IMR-90 (cell line): ENCODE measurements around the gene ZFHX3. TPM values are rescaled to one million over a fixed set of nuclear protein-coding genes. Genes with fewer than 3 reads are reported as not detected.

ENCODE experiments used
- ATAC-seq: fragments of 200-7000 bp; cut with Tn5 transposase; 2 replicates; pipeline ENCODE4 v1.9.1; 2020; ENCODE audit warnings: low read depth, mild to moderate bottlenecking, moderate library complexity
- BruUV-seq: library from RNA; stranded (reverse); fragments of 400-500 nt; replicated peaks from 2 replicates; lab custom pipeline; 2021; lab: Mats Ljungman, UMichigan
- CTCF ChIA-PET: fragments of 300-600 bp; formaldehyde crosslinking; extraction: SDS; loops from one replicate; lab custom pipeline; 2021; ENCODE audit warnings: antibody characterized with exemption; lab: Yijun Ruan, JAX
- POLR2A ChIA-PET: fragments of 300-600 bp; sonication (Branson Sonifier 250); formaldehyde crosslinking; loops from one replicate; lab custom pipeline; 2022; ENCODE audit warnings: antibody characterized with exemption; ENCODE audit not compliant: unreplicated experiment; lab: Charles Lee
- DNase-seq: peaks from one replicate; pipeline ENCODE4 v3.0.0; 2013
- H2AFZ ChIP-seq: replicated peaks from 2 replicates; pipeline ENCODE3; 2013; ENCODE audit warnings: low read length, mild to moderate bottlenecking; ENCODE audit not compliant: poor library complexity
- H2AK5ac ChIP-seq: 2 replicates; pipeline ENCODE4 v1.6.1; 2013; ENCODE audit warnings: low read depth, low read length, inconsistent platforms
- H2AK9ac ChIP-seq: replicated peaks from 2 replicates; pipeline ENCODE3; 2013; ENCODE audit warnings: mild to moderate bottlenecking, low read depth, low read length, moderate library complexity; ENCODE audit not compliant: poor library complexity
- H2BK120ac ChIP-seq: 2 replicates; pipeline ENCODE4 v1.6.1; 2013; ENCODE audit warnings: low read depth, low read length, inconsistent platforms
- H2BK15ac ChIP-seq: 3 replicates; pipeline ENCODE4 v1.6.1; 2013; ENCODE audit warnings: low read depth, low read length, inconsistent platforms
- H2BK20ac ChIP-seq: 2 replicates; pipeline ENCODE4 v1.6.1; 2013; ENCODE audit warnings: low read depth, mild to moderate bottlenecking, inconsistent platforms, low read length, moderate library complexity
- H2BK5ac ChIP-seq: 2 replicates; pipeline ENCODE4 v1.6.1; 2013; ENCODE audit warnings: mild to moderate bottlenecking, low read depth, low read length, inconsistent platforms; ENCODE audit not compliant: poor library complexity, severe bottlenecking
- H3K14ac ChIP-seq: replicated peaks from 2 replicates; pipeline ENCODE4 v1.6.1; 2013; ENCODE audit warnings: low read depth, low read length, inconsistent platforms
- H3K18ac ChIP-seq: 2 replicates; pipeline ENCODE4 v1.6.1; 2013; ENCODE audit warnings: low read depth, low read length, control low read depth
- H3K23ac ChIP-seq: 2 replicates; pipeline ENCODE4 v1.6.1; 2013; ENCODE audit warnings: low read depth, low read length, inconsistent platforms
- H3K27ac ChIP-seq: 2 replicates; pipeline ENCODE4 v1.5.1; 2013; ENCODE audit warnings: mild to moderate bottlenecking, control low read depth, low read length; ENCODE audit not compliant: insufficient read depth
- H3K27me3 ChIP-seq: 2 replicates; pipeline ENCODE4 v1.6.1; 2013; ENCODE audit warnings: low read length; ENCODE audit not compliant: control insufficient read depth, insufficient read depth
- H3K36me3 ChIP-seq: 2 replicates; pipeline ENCODE4 v1.6.1; 2013; ENCODE audit warnings: low read length, mixed read lengths; ENCODE audit not compliant: control insufficient read depth, insufficient read depth
- H3K4ac ChIP-seq: 2 replicates; pipeline ENCODE4 v1.6.1; 2013; ENCODE audit warnings: low read depth, low read length, inconsistent platforms
- H3K4me1 ChIP-seq: 2 replicates; pipeline ENCODE4 v1.6.1; 2013; ENCODE audit warnings: low read length, mixed read lengths; ENCODE audit not compliant: control insufficient read depth, insufficient read depth
- H3K4me2 ChIP-seq: 2 replicates; pipeline ENCODE4 v1.6.1; 2013; ENCODE audit warnings: low read depth, mild to moderate bottlenecking, control low read depth, low read length, moderate library complexity
- H3K4me3 ChIP-seq: 2 replicates; pipeline ENCODE4 v1.5.1; 2013; ENCODE audit warnings: low read depth, mild to moderate bottlenecking, control low read depth, low read length, moderate library complexity; ENCODE audit not compliant: insufficient read depth
- H3K56ac ChIP-seq: 2 replicates; pipeline ENCODE4 v1.6.1; 2013; ENCODE audit warnings: low read length, inconsistent platforms; ENCODE audit not compliant: insufficient read depth; ENCODE audit errors: extremely low read depth
- H3K79me1 ChIP-seq, 2 experiments: 2 replicates each; pipeline ENCODE4 v1.6.1; 2013; ENCODE audit warnings: low read length in 2 of 2, inconsistent platforms in 1 of 2, low read depth in 1 of 2
- H3K9ac ChIP-seq: 2 replicates; pipeline ENCODE4 v1.6.1; 2013; ENCODE audit warnings: low read depth, low read length, control low read depth
- H3K9me1 ChIP-seq: 2 replicates; pipeline ENCODE4 v1.6.1; 2013; ENCODE audit warnings: low read length, inconsistent platforms; ENCODE audit not compliant: insufficient read depth
- H3K9me3 ChIP-seq: 2 replicates; pipeline ENCODE4 v1.6.1; 2013; ENCODE audit warnings: low read length; ENCODE audit not compliant: control insufficient read depth, insufficient read depth
- H4K20me1 ChIP-seq: 2 replicates; pipeline ENCODE4 v1.6.1; 2013; ENCODE audit warnings: low read length, inconsistent platforms; ENCODE audit not compliant: insufficient read depth
- H4K5ac ChIP-seq: 2 replicates; pipeline ENCODE4 v1.6.1; 2013; ENCODE audit warnings: mild to moderate bottlenecking, low read depth, low read length, control low read depth
- H4K8ac ChIP-seq, 2 experiments: 2 replicates each; pipeline ENCODE4 v1.6.1; 2013; ENCODE audit warnings: low read depth in 2 of 2, low read length in 2 of 2, control low read depth in 1 of 2, inconsistent platforms in 1 of 2
- H4K91ac ChIP-seq: 2 replicates; pipeline ENCODE4 v1.6.1; 2013; ENCODE audit warnings: low read depth, low read length, inconsistent platforms; ENCODE audit not compliant: insufficient read depth
- CTCF ChIP-seq: conservative IDR thresholded peaks from 2 replicates; pipeline ENCODE4 v1.5.1; 2012; ENCODE audit warnings: mild to moderate bottlenecking, low read depth, low read length, improper control_type of control experiment
- POLR2A ChIP-seq: IDR thresholded peaks from 2 replicates; pipeline ENCODE4 v1.6.1; 2012; ENCODE audit warnings: mild to moderate bottlenecking, low read depth, low read length
- WGBS, 2 experiments: methylation state at CpG; one replicate each; pipeline versions ENCODE4 v1.1.5 to v1.1.7; 2013; ENCODE audit warnings: missing lambda C conversion rate in 2 of 2; ENCODE audit not compliant: insufficient read length in 1 of 2; ENCODE audit errors: extremely low coverage in 2 of 2; 5-methylcytosine and 5-hydroxymethylcytosine counted together
- dilution Hi-C: fragments of 300-500 bp; cut with HindIII; formaldehyde crosslinking; loops from one replicate; pipeline ENCODE4 v1.14.3; 2018; ENCODE audit warnings: low sequenced_read_pairs; ENCODE audit not compliant: unreplicated experiment
- in situ Hi-C: fragments of 300-500 bp; cut with MboI; formaldehyde crosslinking; loops from 3 replicates; pipeline ENCODE4 v1.14.3; 2019; ENCODE audit warnings: low sequenced_read_pairs, inconsistent platforms, mixed read lengths
- intact Hi-C: fragments of 100-400 bp; cut with micrococcal nuclease; formaldehyde crosslinking; loops from 2 replicates; pipeline ENCODE4 v1.10.0; 2022
- polyA plus RNA-seq, 3 experiments: library from polyadenylated mRNA; depleted of rRNA; stranded (reverse); fragments of >200 nt; gene quantifications; 2 replicates each; pipeline ENCODE4 v1.2.3, GENCODE V29; 2012; ENCODE audit warnings: low replicate concordance in 1 of 3
- total RNA-seq: library from RNA; depleted of rRNA; stranded (reverse); fragments of >200 nt; gene quantifications from 2 replicates; pipeline ENCODE4 v1.2.3, GENCODE V29; 2012

Gene ZFHX3
- total and polyA plus RNA-seq, 2 of the 4 experiments (the other 2 are of a cell fraction), result 1.4 to 1.7 TPM

GRCh38 chr16:73031155-73031866, 16.6 kb downstream of the ZFHX3 start:
- intact Hi-C loops, result no loop called here
- Histone ChIP-seq H3K56ac (no peak overlapping the region), H2BK120ac (no peak overlapping the region), H3K4me3 (no peak overlapping the region), H2AK9ac (no peak overlapping the region), H3K9ac (no peak overlapping the region), H3K27me3 (no peaks in the 10 kb centered on the region), H4K20me1 (peaks cover 64% of the 10 kb centered on the region), H3K4ac (no peak overlapping the region), H4K8ac (no peak overlapping the region), H3K4me2 (no peak overlapping the region), H3K36me3 (no peaks in the 10 kb centered on the region; the same call in 1 of the 2 replicates), H3K4me1 (peaks cover 19% of the 10 kb centered on the region), H3K14ac (no peak overlapping the region), H4K5ac (no peak overlapping the region), H3K27ac (no peak overlapping the region), H3K9me1 (peaks cover 3% of the 10 kb centered on the region; the same call in 1 of the 2 replicates), H2BK15ac (no peak overlapping the region), H2AK5ac (no peak overlapping the region), H2AFZ (no peak overlapping the region), H2BK5ac (no peak overlapping the region), H3K79me1 (peaks cover 44 to 87% of the 10 kb centered on the region in 2 experiments), H4K91ac (no peak overlapping the region), H3K18ac (no peak overlapping the region), H2BK20ac (no peak overlapping the region), H3K9me3 (no peaks in the 10 kb centered on the region), H3K23ac (no peak overlapping the region)
- in situ Hi-C loops, result no loop called here
- DNase-seq (no peak), ATAC-seq (no peak)
- no peak for TF ChIP-seq POLR2A
- TF ChIP-seq CTCF, result 0 out of 2 replicates have a peak, but pooled peaks have one; percentile 8
- POLR2A ChIA-PET, result no interaction called here
- dilution Hi-C loops, result loop anchor here (25.0 kb wide), 1 partner anchor 94 kb away; no protein-coding TSS in a partner anchor
- BruUV-seq, result no TSS peak
- CTCF ChIA-PET, result no interaction called here
- 88% methylated on average over 4 of the region's 21 CpGs; no CpG with 5 or more reads in 1 of the 2 experiments for WGBS, 2 experiments
